ENCODE results near the gene IGFBP6.

Gene IGFBP6

DNA sequence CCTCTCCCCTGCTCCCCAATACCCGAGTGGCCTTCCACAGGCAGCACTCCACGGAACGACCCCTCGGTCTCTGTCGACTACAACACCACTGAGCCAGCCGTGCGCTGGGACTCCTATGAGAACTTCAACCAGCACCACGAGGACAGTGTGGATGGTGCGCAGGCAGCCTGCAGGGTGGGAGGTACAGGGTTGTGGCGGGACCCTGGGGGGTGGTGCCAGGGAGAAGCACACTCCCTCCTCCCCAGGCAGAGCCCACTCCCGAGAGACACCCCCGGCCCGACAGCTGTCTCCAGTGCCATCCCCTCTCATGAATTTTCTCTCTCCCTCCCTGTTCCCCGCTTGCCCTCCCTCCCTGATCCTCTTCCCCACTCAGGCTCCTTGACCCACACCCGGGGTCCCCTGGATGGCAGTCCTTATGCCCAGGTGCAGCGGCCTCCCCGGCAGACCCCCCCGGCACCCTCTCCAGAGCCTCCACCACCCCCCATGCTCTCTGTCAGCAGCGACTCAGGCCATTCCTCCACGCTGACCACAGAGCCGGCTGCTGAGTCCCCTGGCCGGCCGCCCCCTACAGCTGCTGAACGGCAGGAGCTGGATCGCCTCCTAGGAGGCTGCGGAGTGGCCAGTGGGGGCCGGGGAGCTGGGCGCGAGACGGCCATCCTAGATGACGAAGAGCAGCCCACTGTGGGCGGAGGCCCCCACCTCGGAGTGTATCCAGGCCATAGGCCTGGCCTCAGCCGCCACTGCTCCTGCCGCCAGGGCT lies 38.6 kb upstream of the IGFBP6 start:
- in situ Hi-C loops (cut with MboI; ENCODE audit: low sequenced_read_pairs), result no loop called here

DNA sequence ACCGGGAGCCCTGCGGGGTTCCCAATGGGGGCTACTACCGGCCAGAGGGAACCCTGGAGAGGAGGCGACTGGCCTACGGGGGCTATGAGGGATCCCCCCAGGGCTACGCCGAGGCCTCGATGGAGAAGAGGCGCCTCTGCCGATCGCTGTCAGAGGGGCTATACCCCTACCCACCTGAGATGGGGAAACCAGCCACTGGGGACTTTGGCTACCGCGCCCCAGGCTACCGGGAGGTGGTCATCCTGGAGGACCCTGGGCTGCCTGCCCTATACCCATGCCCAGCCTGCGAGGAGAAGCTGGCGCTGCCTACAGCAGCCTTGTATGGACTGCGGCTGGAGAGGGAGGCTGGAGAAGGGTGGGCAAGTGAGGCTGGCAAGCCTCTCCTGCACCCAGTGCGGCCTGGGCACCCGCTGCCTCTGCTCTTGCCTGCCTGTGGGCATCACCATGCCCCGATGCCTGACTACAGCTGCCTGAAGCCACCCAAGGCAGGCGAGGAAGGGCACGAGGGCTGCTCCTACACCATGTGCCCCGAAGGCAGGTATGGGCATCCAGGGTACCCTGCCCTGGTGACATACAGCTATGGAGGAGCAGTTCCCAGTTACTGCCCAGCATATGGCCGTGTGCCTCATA lies 37.9 kb upstream of the IGFBP6 start:
- in situ Hi-C loops (cut with MboI; ENCODE audit: low sequenced_read_pairs), result loop anchor here (10.0 kb wide), 1 partner anchor 125 kb away; the partner anchor contains the start of genes CSAD and ZNF740

DNA sequence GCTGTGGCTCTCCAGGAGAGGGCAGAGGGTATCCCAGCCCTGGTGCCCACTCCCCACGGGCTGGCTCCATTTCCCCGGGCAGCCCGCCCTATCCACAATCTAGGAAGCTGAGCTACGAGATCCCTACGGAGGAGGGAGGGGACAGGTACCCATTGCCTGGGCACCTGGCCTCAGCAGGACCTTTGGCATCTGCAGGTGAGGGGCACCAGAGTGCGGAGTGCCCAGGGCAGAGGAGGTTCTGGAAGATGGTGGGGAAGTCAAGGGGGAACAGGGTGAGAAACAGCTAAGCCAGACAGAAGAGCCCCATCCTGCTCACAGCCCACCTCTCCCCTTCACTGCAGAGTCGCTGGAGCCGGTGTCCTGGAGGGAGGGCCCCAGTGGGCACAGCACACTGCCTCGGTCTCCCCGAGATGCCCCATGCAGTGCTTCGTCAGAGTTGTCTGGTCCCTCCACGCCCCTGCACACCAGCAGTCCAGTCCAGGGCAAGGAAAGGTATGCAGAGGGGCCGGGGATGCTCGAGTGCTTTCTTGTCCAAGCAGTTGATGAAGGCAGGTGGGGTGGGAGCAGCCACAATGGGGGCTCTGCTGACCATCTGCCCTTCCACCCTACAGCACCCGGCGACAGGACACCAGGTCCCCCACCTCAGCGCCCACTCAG lies 37.3 kb upstream of the IGFBP6 start:
- in situ Hi-C loops (cut with MboI; ENCODE audit: low sequenced_read_pairs), result loop anchor here (10.0 kb wide), 1 partner anchor 125 kb away; the partner anchor contains the start of genes CSAD and ZNF740

DNA sequence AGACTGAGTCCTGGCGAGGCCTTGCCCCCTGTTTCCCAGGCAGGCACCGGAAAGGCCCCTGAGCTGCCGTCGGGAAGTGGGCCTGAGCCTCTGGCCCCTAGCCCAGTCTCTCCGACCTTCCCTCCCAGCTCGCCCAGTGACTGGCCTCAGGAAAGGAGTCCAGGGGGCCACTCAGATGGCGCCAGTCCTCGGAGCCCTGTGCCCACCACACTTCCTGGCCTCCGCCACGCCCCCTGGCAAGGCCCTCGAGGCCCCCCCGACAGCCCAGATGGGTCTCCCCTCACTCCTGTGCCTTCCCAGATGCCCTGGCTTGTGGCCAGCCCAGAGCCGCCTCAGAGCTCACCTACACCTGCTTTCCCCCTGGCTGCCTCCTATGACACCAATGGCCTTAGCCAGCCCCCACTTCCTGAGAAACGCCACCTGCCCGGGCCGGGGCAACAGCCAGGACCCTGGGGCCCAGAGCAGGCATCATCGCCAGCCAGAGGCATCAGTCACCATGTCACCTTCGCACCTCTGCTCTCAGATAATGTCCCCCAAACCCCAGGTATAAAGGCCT lies 36.7 kb upstream of the IGFBP6 start:
- in situ Hi-C loops (cut with MboI; ENCODE audit: low sequenced_read_pairs), result loop anchor here (10.0 kb wide), 1 partner anchor 124 kb away; the partner anchor contains the start of genes CSAD and ZNF740

DNA sequence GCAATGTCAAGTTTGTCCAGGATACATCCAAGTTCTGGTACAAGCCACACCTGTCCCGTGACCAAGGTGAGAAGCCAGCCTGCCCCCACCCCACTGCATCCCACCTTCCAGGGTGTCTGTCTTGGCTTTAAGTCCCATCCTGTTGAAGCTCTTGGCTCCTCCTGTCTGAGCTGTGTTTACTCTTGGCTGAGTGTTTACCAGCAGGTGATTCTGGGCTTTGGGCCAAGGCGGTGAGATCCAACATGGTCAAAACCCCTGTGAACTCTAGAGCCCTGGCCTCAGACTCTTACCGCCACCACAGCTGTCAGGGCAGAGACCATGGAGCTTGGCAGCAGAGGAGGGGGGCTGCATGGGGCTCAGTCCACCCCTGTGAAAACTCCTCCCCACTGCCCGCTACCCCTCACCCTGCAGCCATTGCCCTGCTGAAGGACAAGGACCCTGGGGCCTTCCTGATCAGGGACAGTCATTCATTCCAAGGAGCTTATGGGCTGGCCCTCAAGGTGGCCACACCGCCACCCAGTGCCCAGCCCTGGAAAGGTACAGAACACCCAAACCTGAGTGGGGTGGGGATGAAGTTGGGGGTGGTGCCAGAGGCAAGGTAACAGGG lies 36.0 kb upstream of the IGFBP6 start:
- in situ Hi-C loops (cut with MboI; ENCODE audit: low sequenced_read_pairs), result loop anchor here (10.0 kb wide), 1 partner anchor 123 kb away; the partner anchor contains the start of genes CSAD and ZNF740

DNA sequence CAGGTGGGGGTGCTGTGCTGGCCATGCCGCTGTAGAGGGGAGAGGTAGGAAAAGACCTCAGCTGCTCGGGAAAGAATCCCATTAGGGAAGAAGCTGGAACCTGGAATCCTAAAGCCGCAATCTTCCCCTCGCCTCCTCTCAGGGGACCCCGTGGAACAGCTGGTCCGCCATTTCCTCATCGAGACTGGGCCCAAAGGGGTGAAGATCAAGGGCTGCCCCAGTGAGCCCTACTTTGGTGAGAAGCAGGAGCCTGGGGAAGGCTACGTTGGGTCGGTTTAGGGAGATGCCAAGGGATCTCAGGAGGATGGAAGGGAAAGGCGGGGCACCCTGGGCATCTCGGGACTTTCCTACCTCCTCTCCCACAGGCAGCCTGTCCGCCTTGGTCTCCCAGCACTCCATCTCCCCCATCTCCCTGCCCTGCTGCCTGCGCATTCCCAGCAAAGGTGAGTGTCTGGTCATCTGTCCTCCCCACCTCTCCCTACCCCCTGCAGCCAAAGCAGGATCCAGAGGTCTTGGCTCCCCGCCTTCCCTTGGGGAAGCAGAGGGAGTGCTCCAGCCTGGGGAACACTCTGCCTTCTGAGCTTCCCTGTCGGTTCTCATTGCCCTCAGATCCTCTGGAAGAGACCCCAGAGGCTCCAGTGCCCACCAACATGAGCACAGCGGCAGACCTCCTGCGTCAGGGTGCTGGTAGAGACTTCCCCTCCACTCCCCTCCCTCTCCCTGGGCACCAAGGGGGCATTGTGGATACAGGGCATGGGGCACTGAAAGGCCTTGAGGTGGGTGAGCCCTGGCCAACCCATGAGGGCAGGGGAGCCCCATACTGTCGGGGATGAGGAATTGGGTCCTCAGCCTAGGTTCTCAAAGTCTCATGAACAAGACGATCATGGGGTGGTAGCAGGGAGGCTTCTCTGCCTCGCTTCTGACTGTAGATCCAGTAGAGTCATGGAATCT lies 35.2 kb upstream of the IGFBP6 start:
- in situ Hi-C loops (cut with MboI; ENCODE audit: low sequenced_read_pairs), result loop anchor here (10.0 kb wide), 1 partner anchor 123 kb away; the partner anchor contains the start of genes CSAD and ZNF740

DNA sequence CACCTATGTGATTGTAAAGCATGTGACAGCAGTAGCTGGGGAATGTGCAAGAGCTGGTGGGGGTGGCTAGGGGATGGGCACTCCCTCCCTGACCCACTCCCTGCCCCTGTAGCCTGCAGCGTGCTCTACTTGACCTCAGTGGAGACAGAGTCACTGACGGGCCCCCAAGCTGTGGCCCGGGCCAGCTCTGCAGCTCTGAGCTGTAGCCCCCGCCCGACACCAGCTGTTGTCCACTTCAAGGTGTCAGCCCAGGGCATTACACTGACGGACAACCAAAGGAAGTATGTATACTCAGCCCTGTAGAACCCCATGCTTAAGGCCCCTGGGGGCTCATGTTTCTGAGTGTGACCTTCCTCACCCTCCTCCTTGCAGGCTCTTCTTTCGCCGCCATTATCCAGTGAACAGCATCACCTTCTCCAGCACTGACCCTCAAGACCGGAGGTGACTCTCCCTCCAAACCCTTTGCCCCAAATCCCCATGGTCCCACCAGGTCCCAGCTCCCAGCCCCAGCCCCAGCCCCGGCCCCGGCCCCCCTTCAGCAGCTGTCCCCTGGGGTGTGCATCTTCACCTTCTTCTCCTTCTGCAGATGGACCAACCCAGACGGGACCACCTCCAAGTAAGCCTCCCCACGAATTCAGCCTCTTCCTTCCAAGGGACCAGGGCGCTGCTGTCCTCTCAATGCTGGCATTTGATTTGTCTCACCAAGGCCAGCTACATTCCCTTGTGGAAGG lies 34.3 kb upstream of the IGFBP6 start:
- in situ Hi-C loops (cut with MboI; ENCODE audit: low sequenced_read_pairs), result loop anchor here (10.0 kb wide), 1 partner anchor 122 kb away; the partner anchor contains the start of genes CSAD and ZNF740

DNA sequence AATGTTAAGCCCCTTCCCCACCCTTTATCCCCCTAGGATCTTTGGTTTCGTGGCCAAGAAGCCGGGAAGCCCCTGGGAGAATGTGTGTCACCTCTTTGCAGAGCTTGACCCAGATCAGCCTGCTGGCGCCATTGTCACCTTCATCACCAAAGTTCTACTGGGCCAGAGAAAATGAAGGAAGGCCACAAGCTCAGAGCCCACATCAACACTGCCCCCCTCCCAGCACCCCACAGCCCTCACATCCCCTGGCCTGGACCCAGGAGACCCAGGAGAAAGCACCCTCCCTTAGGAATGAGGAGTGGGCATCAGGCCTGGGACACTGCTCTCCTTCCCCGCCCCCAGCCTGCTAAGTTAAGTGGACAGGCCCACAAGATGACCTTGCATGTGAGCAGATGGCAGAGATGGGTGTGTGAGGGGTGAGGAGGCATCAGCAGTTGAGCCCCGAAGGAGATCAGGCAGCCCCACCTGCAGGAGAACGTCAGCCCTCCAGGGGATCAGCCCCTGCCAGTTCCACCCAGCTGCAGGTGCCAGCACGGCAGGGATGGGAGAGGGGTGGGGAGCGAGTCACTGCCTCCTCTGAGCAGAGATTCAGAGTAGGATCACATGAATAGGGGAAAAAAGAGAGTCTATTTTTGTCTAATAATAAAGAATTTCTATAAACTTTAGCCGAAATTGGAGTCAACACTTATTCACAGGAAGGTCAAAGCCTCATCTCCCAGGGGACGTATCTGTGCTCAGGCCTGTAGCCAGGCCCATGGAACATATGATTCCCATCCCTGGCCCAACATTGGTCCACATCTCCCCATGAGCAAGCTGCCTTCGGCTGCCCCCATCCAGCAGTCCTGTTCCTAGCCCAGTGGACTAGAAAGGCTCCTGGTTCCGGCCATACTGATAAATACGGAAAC lies 33.5 kb upstream of the IGFBP6 start:
- in situ Hi-C loops (cut with MboI; ENCODE audit: low sequenced_read_pairs), result loop anchor here (10.0 kb wide), 1 partner anchor 121 kb away; the partner anchor contains the start of genes CSAD and ZNF740

DNA sequence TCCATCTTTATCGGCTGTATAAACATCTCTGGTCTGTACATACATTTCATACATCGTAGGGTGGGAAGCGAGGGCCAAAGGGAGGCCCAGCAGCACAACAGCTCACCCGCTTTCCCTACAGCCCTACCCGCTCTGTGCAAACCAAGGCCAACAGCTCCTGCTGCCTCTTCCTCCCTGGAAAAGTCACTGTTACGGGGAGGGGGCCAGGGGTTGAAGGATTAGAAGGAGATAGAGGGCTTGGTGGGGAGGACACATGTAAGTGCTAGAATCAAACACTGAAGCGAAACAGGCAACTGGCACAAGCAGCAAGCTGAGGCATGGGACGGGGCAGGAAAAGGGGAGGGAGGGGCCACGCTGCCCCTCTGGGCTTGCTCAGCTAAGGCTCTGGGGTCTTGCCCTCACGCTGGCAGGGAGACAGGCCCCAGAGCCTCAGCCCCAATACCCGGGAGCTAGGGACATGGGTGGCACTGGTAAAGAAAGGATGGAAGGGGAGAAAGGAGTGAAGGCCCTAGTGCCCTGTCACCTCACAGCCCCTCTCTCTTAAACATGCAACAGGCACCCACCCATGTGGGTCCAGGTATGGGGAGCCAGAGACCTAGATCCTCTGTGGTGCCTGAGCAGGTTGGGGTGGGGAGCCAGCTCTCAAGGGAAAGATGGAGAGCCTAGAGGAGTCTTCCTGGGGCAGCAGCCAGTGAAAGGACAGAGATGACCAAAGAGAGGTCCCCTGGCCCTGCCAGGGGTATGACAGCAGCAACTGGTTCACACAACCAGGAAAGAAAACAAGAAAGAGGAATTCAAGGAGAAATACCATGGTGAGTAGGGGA lies 32.6 kb upstream of the IGFBP6 start:
- in situ Hi-C loops (cut with MboI; ENCODE audit: low sequenced_read_pairs), result loop anchor here (10.0 kb wide), 1 partner anchor 120 kb away; the partner anchor contains the start of genes CSAD and ZNF740

DNA sequence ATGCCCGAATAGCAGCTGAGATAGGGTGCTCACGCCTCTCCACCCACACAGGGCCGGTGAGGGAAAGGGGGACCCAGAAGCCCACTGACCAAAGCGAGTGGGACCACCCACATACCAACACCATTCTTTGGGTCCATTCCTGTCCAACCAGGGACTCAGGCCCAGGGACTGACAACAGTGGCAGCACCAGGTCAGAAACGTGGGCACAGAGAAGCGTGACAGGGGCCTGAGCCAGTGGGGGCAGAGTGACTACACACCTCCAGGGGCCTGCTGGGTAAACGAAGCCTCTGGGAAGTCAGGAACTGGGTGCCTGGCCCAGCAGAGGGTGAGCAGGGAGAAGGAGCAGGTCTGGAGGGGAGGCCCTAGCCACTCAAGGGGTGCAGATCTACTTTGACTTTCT lies 32.0 kb upstream of the IGFBP6 start:
- in situ Hi-C loops (cut with MboI; ENCODE audit: low sequenced_read_pairs), result loop anchor here (10.0 kb wide), 1 partner anchor 119 kb away; the partner anchor contains the start of genes CSAD and ZNF740

DNA sequence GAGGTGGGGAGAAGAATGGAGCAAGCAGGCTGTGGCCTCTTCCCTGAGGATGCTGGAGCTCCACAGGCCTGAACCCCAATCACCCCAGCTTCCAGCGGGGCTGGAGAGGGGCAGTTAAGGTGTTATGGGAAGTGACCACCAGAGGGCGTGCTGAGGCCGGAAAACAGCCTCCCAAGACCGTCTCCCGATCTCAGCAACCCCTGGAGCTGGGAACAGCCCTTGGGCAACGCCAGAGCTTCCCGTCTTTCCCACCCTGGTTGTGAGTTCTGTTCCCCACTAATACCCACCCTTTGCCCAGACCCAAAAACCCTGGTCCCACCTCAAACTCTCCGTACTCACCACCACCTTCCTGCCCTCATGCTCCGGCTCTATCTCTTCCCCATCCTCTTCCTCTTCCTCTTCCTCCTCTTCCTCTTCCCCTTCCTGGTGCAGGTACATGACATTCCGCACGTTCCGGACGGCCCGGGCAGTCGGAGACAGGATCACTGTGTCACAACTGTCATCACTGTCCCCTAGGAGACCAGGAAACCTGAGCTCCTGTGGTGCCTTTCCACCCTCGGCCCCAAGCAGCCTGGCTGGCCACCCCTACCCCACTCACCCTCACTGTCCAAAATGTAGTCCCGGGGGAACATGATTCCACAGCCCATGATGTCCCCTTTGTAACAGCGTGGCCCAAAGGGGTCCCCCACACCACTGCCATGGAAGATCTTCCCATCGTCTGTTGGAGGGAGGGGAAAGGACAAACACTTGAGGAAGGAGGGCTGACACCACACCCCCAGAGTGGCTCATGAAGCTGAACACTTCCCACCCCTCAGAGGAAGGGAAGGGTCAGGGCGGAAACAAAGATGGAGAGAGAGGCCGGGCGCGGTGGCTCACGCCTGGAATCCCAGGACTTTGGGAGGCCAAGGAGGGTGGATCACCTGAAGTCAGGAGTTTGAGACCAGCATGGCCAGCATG lies 31.2 kb upstream of the IGFBP6 start:
- in situ Hi-C loops (cut with MboI; ENCODE audit: low sequenced_read_pairs), result loop anchor here (10.0 kb wide), 1 partner anchor 119 kb away; the partner anchor contains the start of genes CSAD and ZNF740

DNA sequence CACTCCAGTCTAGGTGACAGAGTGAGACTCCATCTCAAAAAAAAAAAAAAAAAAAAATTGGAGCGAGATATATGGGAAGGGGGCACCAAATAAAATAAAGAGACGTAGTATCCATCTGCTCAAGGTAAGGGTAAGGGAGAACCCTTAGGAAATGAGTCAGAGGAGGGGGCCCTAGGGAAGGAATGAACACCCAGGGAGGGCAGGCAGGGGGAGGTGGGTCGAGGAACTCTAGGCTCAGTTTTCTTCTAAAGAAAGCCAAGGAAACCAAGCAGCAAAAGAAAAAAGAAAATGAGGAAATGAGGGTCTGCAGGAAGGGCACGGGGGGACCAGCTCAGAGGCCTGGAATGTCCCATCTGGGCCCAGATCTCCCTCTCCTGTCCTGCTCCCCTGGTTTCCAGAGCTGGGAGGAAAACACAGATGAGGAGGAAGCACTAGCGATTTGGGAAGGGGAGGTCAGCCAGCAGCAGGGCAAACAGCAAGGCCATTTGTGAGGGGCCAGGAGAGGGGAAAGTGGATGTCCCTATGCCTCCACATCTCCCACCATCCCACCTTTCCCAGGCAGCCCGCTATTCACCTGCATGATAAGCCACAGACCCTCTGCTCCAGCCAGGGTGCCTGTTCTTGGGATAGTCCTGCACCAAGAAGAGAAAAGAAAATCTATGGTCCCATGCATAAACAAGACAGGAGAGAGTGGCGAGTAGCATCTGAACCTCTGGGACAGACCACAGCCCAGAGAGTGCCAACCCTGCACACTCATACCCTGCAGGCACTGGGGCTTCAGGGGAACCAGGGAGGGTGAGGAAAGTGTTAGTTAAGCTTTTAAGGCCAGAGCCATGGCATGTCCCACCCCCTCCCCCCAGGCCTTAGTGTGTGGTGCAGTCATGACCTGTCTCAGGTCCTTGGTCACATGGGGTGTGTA lies 30.1 kb upstream of the IGFBP6 start:
- in situ Hi-C loops (cut with MboI; ENCODE audit: low sequenced_read_pairs), result loop anchor here (10.0 kb wide), 1 partner anchor 117 kb away; the partner anchor contains the start of genes CSAD and ZNF740

DNA sequence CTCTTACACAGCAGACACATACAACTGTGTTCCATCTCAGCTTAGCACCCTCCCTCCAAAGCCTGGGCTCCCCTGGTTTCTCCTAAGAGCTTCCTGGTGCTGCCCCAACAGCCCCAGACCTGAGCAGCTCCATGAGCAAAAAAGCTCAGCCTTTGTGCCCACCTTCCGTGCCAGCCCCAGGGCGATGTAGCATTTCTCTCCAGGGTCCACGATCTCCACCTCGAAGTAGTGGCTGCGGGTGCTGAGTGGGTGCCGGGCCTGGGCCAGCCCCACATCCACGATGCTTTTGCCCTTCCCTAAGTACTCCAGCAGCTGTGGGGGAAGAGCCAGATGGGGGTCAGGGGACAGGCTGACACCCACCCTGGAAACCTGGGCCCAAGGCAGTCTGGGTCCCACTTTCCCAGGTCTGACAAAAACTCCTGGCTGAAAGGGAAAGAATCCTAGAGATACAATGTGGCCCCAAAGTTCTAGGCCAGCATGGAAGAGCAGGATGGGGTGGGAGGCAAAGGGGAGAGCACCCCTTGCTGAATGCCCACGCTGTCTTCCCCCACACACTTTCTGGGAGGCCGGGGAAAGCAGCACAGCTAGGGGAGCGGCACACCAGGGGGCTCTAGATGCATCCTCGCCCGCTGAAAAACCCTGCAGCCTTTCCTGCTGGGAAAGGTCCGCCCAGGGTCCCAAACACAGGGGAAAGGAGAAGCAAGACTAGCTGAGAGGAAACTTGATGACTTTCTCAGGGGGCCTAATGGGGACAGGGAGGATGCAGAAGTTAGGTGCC lies 29.3 kb upstream of the IGFBP6 start:
- in situ Hi-C loops (cut with MboI; ENCODE audit: low sequenced_read_pairs), result loop anchor here (10.0 kb wide), 1 partner anchor 117 kb away; the partner anchor contains the start of genes CSAD and ZNF740

Measured in HL-60/S4 (cell line).